Measurements from ENCODE around the gene CNTNAP3B.
"Not testable (repeated sequence)": the region's sequence is repeated elsewhere in the genome, so short reads cannot be mapped to it uniquely, and the experiment has no call there.

Gene CNTNAP3B

DNA sequence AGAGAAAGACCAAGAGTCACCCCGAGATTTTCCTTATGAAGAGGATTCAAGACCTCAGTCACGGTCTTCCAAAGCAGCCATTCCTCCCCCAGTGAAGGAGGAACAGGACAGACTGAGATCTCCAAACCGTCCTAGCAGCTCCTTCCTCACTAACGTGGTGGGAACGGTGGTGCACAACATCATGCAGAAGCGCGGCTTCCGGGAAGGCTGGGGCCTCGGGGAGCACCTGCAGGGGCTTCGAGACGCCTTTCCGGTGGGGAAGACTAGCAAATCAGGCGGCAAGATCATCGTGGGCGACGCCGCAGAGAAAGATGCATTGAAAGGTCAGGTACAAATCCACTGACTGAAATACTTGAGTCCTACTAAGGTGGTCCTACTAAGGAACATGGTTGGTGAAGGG, 154.3 kb downstream of the CNTNAP3B start:
- DNase-seq: not testable (repeated sequence)

DNA sequence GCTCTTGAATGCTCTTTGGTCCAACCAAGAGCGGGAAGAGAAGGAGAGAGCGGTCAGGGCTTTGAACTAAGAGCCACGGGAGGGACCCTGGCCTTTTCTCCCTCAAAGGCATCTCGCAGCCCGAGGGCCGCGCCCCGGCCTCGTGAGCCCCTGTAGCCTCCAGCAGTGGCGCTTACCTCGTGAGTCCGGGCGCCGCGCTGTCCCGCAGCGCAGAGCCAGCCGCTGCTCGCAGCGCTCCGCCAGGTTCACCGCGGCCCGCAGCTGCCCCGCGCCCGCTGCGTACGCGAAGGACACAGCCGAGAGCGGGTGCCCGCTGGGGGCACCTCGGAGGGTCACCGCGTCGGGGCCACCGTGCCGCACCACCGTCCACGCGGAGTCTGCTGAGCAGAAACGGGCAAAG, 176.2 kb downstream of the CNTNAP3B start:
- not testable (repeated sequence) for DNase-seq

DNA sequence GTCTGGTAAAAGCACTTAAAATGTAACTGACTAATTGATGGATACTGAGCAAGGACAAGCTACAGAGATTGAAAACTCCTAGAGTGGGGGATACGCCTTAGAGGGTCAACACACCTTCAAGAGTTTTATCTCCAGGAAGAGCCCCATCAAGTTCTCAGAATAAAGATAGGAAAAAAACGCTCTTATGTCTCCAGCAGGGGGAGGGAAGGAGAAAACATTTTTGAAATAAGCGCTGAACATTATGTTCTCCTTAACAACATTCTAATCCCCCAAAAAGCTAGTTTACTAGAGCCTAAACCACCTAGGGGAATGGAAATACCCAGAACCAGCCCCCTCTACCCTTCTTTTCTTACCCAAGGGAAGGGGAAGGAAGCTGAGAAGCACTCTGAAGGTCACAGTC, 187.5 kb downstream of the CNTNAP3B start:
- not testable (repeated sequence) for DNase-seq

DNA sequence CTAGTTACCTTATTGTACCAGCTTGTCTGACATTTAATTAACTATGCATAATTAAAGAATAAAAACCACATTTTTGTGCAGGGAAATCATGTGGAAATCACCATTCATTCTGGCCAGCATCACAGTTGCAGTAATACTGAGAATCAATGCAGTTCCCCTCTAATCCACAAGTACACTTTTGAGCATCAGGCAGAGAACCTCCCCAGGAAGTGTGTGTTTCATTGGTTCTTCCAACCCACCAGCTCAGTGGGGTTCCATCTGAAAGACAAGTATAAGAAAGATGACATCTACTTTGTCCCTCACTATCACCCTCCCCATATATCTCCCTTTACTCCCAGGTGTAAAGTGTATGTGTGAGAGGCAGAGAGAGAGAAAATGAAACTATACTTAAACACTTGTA, 191.1 kb downstream of the CNTNAP3B start:
- DNase-seq: not testable (repeated sequence)

DNA sequence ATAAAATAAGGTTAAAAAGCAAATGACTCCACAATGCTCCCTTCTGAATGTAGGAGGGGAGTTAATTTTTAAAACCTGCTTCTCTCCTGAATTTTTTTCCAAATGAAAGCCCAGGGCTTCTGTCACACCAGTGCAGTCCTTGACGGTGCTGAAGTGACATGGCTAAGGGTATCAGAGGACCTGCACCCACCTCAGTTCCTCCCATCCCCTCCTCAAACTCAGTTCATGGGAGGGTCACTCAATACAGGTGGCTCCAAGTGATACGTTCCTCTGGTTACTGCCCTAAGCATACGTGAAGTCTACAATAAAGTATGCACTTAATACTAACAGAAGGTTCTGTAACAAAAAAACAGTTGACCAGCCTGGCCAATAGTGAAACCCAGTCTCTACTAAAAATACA, 193.5 kb downstream of the CNTNAP3B start:
- DNase-seq: not testable (repeated sequence)

DNA sequence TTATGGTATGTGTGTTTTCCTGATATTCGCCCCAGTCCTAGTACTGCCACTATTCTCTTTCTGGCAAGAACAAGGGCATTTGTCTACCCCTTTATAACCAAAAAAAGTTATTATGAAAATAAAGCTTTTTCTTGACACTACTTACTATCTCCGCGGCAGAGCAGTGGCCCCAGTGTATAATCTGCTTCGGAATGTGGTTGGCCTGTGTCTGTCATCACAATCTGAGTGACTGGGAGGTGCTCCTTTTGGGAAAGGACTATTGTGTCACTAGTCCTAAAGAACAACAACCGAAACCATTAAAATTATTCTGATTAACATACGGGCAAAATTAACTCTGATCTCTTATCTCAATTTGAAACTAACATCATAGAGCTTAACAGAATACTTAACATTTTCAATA, 200.1 kb downstream of the CNTNAP3B start:
- not testable (repeated sequence) for DNase-seq

DNA sequence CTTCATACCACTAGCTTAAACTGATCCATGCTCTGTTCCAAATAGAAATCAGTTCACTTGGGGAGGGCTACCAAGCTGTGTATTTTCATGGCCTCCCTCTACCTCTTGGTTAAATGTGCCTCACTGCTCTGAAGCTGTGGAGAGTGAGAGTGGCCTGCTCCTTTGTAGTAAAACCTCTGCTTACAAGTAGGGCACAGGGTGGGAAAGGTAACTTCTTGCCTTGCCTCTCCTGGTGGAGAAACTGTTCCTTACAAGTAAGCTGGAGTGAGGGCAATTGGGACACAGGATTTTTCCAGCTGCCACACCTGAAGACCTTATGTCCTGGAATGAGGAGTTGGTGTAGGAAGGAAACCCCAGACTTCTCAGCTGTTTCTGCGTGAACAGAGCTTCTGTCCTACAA, 211.9 kb downstream of the CNTNAP3B start:
- DNase-seq: not testable (repeated sequence)

DNA sequence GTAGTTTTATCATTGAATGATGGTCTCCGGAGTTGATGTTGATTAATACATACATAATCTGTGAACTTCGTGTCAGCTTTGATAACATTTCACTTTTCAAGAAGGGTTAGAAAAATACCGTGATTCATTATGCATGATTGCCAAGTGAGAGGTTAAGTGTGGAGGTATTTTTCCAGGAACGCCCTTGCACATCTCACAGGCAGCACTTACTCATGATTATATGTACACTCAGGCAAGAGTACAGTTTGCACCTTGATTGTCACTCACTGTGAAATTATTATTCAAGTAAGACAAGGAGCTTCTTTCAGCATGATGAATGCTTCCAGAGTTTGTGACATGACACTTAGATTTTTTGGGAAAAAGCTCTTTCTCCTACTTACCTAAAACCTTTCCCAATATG, 223.7 kb downstream of the CNTNAP3B start:
- DNase-seq: not testable (repeated sequence)

DNA sequence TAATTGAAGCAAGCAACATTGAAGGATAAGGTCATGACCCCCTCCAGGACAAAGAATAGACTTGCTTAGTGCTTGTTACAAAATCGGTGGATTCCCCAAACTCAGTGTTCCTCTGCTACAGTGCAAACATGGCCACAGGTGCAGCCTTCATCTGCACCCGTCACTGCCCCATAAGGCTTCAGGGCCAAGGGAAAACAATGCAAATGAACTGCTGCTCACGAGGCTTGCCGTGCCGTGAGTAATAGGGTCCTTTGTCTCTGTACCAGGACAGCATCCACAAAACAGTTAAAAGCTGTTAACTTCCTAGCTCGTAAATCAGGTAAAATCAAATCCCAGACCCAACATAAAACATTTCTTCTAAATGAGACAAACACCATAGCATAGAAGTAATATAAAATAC, 226.5 kb downstream of the CNTNAP3B start:
- not testable (repeated sequence) for DNase-seq

DNA sequence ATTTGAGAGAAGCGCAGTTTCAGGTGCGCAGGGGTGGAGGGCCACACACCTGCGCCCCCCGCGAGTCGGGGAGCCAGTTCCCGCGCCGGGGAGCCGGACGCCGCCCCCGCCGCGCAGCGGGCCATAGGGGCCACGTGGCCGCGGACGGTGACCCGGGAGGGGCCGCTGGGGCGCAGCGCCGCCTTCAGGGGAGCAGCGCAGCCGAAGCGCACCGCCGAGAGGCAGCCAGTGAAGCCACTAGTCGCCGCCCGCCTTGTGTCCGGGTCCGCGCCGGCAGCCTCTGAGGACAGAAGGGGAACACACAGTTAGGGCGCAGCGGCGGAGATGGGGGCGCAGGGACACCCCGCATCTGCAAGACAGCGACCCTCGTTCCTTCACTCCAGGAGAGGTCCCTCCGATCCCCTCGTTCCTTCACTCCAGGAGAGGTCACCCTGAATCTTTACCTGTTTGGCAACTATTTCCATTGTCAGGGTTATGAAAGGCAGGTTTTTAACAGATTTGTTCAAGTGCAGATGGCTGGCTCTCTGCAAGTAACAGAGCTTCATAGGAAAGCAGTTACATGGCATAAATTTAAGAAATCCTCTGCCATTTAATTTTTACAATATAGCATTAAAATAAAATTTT, 230.4 kb downstream of the CNTNAP3B start:
- DNase-seq: not testable (repeated sequence)

DNA sequence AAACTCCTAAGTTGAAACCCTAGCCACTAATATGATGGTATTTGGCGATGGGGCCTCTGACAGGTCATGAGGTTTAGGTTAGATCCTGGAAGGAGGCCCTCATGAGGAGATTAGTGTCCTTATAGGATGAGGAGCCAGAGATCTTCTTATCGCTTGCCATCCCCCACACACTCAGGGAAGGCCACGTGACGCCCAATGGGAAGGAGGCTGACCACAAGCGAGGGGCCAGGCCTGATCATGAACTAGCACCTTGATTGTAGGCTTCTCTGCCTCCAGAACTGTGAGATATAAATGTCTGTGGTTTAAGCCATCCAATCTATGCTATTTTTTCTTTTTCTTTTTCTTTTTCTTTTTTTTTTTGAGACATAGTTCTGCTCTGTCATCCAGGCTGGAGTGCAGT, 254.7 kb downstream of the CNTNAP3B start:
- DNase-seq: not testable (repeated sequence)

DNA sequence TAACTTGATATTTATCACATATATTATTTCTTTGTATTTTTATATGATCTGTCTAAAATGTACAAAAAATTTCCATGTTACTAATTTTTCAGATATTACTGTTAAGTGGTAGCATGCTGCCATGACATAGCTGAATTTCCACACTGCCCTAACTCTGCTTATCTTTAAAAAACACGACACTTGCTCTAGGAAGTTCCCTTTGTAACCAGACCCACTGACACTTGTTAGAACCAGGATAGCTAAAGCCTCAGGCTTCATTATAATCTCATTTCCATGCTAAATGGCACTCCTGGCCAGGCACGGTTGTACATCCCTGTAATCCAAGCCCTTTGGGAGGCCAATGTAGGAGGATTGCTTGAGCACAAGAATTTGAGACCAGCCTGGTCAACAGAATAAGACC, 273.8 kb downstream of the CNTNAP3B start:
- DNase-seq: not testable (repeated sequence)

DNA sequence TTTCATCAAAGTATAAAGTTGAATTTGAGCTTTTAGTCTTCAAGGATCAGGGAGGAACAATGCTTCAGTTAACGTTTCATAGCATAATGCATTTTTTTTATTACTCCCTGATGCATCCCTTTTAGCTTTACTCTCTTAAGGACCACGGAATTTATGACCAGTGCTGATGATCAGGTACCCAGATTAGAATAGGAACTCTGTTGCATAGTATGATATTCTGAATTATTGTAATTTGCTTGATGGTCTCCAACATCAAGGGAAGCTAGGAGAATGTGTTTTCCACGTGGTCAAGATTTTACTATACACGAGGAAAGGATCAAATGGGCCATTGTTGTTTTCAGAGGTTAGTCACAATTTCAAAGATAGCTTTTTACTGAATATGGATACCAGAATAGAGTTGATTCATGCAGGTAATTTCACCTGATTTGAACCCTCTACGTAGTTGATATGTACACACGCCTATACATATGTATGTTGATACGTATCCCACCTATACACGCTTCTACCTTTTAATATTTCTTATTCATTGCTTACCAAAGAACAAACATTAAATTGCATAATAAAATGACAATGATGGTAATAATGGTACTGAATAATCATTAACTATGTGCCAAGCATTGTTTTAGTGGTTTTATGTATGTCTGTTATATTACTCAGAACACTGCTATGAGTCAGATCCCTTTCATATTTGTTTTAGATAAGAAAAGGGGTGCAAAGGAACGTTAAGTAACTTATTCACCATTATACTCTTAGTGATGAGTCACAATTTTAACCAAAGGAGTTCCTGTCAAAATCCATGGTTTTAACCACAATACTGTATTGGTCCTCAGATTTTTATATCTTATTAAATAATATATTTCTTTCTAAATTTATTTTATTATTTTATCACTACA, 277.1 kb downstream of the CNTNAP3B start:
- not testable (repeated sequence) for DNase-seq

DNA sequence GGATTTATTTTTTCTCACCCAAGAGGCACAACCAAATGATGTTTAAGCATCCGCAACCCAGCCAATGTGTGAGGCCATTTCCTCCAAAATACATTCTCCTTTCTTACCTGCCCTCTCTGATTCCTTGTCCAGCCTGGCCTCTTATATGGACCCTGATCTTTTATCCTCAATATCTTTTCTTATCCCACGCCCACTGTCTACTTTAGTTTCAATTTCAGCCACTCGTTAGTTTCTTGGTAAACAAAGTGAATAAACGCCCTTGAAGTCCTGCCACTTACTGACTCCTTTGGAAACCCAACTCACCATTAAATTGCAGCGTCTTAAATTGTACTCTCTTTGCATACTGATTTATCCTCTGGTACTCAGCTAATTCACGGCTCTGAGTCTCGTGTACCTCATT, 281.4 kb downstream of the CNTNAP3B start:
- DNase-seq: not testable (repeated sequence)
